ENCODE data around the gene TRIM33. TPM values are rescaled to one million over a fixed set of nuclear protein-coding genes. Genes with fewer than 3 reads are reported as not detected.
"Not testable (repeated sequence)": the region's sequence is repeated elsewhere in the genome, so short reads cannot be mapped to it uniquely, and the experiment has no call there.

Gene TRIM33
- total RNA-seq, 8 experiments from 2014 or later, result 20.2 to 63.0 (median 51.4) TPM

- no peaks in the 10 kb centered on the region for H3K4me1 ChIP-seq (replicated peaks in 1 of 2)
- H3K27ac ChIP-seq, result no peak overlapping the region
- H3K4me3 ChIP-seq, result no peak overlapping the region
- in situ Hi-C loops (cut with MboI; ENCODE audit: low pct_unique_long_range_greater_than_20kb in 2 of 9, low sequenced_read_pairs in 9 of 9, unreplicated experiment in 9 of 9), result no loop called here
- WGBS, 10 experiments, result 54 to 100% (median 92%) methylated on average over 1 to 3 of the region's 3 CpGs
- no peak for ATAC-seq (replicated peaks in 6 of 8)
Observed at GRCh38 chr1:114427612-114428011, 83.4 kb downstream of the TRIM33 start.

- no peaks in the 10 kb centered on the region for H3K4me1 ChIP-seq (replicated peaks in 1 of 2)
- in situ Hi-C loops (cut with MboI; ENCODE audit: low pct_unique_long_range_greater_than_20kb in 2 of 9, low sequenced_read_pairs in 9 of 9, unreplicated experiment in 9 of 9), result no loop called here
- H3K4me3 ChIP-seq, result no peak overlapping the region
- H3K27ac ChIP-seq, result no peak overlapping the region
- WGBS, 10 experiments, result 88 to 100% (median 96%) methylated on average over 2 to 7 of the region's 7 CpGs; no CpG with 5 or more reads in 2 of the 10 experiments
- ATAC-seq (replicated peaks in 6 of 8), result no peak
Observed at GRCh38 chr1:114423455-114423854, 87.5 kb downstream of the TRIM33 start.

- H3K27ac ChIP-seq; ATAC-seq (replicated peaks in 6 of 8); H3K4me3 ChIP-seq; H3K4me1 ChIP-seq (replicated peaks in 1 of 2); in situ Hi-C loops (cut with MboI; ENCODE audit: low pct_unique_long_range_greater_than_20kb in 2 of 9, low sequenced_read_pairs in 9 of 9, unreplicated experiment in 9 of 9): not testable (repeated sequence)
- 92 to 100% (median 98%) methylated on average over 2 to 7 of the region's 7 CpGs; no CpG with 5 or more reads in 1 of the 10 experiments for WGBS, 10 experiments
Observed at GRCh38 chr1:114418948-114419347, 92.1 kb downstream of the TRIM33 start.

- Histone ChIP-seq H3K4me3 (no peak overlapping the region), H3K4me1 (replicated peaks in 1 of 2) (no peaks in the 10 kb centered on the region), H3K27ac (no peak overlapping the region)
- WGBS, 10 experiments, result 67 to 97% (median 91%) methylated on average over 1 to 4 of the region's 4 CpGs
- ATAC-seq (replicated peaks in 6 of 8), result no peak
- in situ Hi-C loops (cut with MboI; ENCODE audit: low pct_unique_long_range_greater_than_20kb in 2 of 9, low sequenced_read_pairs in 9 of 9, unreplicated experiment in 9 of 9), result no loop called here
Observed at GRCh38 chr1:114397601-114398000, 113.4 kb downstream of the TRIM33 start.

GRCh38 chr1:114395863-114396262, 115.1 kb downstream of the TRIM33 start:
- Histone ChIP-seq H3K27ac (no peak overlapping the region), H3K4me3 (no peak overlapping the region), H3K4me1 (replicated peaks in 1 of 2) (no peaks in the 10 kb centered on the region)
- ATAC-seq (replicated peaks in 6 of 8), result no peak
- 87 to 100% (median 100%) methylated on average over 1 of the region's 1 CpG; no CpG with 5 or more reads in 1 of the 10 experiments for WGBS, 10 experiments
- in situ Hi-C loops (cut with MboI; ENCODE audit: low pct_unique_long_range_greater_than_20kb in 2 of 9, low sequenced_read_pairs in 9 of 9, unreplicated experiment in 9 of 9), result no loop called here

GRCh38 chr1:114390960-114391359, 120.0 kb downstream of the TRIM33 start:
- Histone ChIP-seq H3K27ac (no peak overlapping the region), H3K4me1 (replicated peaks in 1 of 2) (no peaks in the 10 kb centered on the region), H3K4me3 (no peak overlapping the region)
- in situ Hi-C loops (cut with MboI; ENCODE audit: low pct_unique_long_range_greater_than_20kb in 2 of 9, low sequenced_read_pairs in 9 of 9, unreplicated experiment in 9 of 9), result no loop called here
- no peak for ATAC-seq (replicated peaks in 6 of 8)

GRCh38 chr1:114390361-114390760, 120.6 kb downstream of the TRIM33 start:
- no peak overlapping the region for H3K27ac ChIP-seq
- 94 to 100% (median 100%) methylated on average over 2 to 4 of the region's 4 CpGs for WGBS, 10 experiments
- ATAC-seq (replicated peaks in 6 of 8), result no peak
- in situ Hi-C loops (cut with MboI; ENCODE audit: low pct_unique_long_range_greater_than_20kb in 2 of 9, low sequenced_read_pairs in 9 of 9, unreplicated experiment in 9 of 9), result no loop called here
- no peaks in the 10 kb centered on the region for H3K4me1 ChIP-seq (replicated peaks in 1 of 2)
- H3K4me3 ChIP-seq, result no peak overlapping the region

GRCh38 chr1:114388432-114389003, 122.5 kb downstream of the TRIM33 start:
- Histone ChIP-seq H3K4me1 (replicated peaks in 1 of 2) (no peaks in the 10 kb centered on the region), H3K27ac (no peak overlapping the region), H3K4me3 (no peak overlapping the region)
- in situ Hi-C loops (cut with MboI; ENCODE audit: low pct_unique_long_range_greater_than_20kb in 2 of 9, low sequenced_read_pairs in 9 of 9, unreplicated experiment in 9 of 9), result no loop called here
- no peak for ATAC-seq (replicated peaks in 6 of 8)
- WGBS, 10 experiments, result 50 to 100% (median 93%) methylated on average over 1 of the region's 1 CpG; no CpG with 5 or more reads in 2 of the 10 experiments

GRCh38 chr1:114387585-114387984, 123.4 kb downstream of the TRIM33 start:
- H3K4me3 ChIP-seq; in situ Hi-C loops (cut with MboI; ENCODE audit: low pct_unique_long_range_greater_than_20kb in 2 of 9, low sequenced_read_pairs in 9 of 9, unreplicated experiment in 9 of 9); ATAC-seq (replicated peaks in 6 of 8); H3K4me1 ChIP-seq (replicated peaks in 1 of 2); H3K27ac ChIP-seq: not testable (repeated sequence)
- 40 to 100% (median 94%) methylated on average over 1 to 6 of the region's 6 CpGs; no CpG with 5 or more reads in 2 of the 10 experiments for WGBS, 10 experiments

- ATAC-seq (replicated peaks in 6 of 8), result peak in 3 of 8 experiments; percentile 52 to 61 (median 57)
- Histone ChIP-seq H3K4me1 (replicated peaks in 1 of 2) (no peaks in the 10 kb centered on the region), H3K27ac (no peak overlapping the region), H3K4me3 (no peak overlapping the region)
- 44 to 100% (median 88%) methylated on average over 1 of the region's 1 CpG; no CpG with 5 or more reads in 1 of the 10 experiments for whole genome bisulfite sequencing, 10 experiments
- in situ Hi-C loops (cut with MboI; ENCODE audit: low pct_unique_long_range_greater_than_20kb in 2 of 9, low sequenced_read_pairs in 9 of 9, unreplicated experiment in 9 of 9), result no loop called here
Observed at GRCh38 chr1:114387010-114387360, 124.0 kb downstream of the TRIM33 start.

- Histone ChIP-seq H3K27ac (no peak overlapping the region), H3K4me3 (no peak overlapping the region), H3K4me1 (replicated peaks in 1 of 2) (no peaks in the 10 kb centered on the region)
- 47 to 100% (median 90%) methylated on average over 1 to 3 of the region's 3 CpGs; no CpG with 5 or more reads in 1 of the 10 experiments for WGBS, 10 experiments
- peak in 3 of 8 experiments; percentile 59 to 88 (median 80) for ATAC-seq (replicated peaks in 6 of 8)
- in situ Hi-C loops (cut with MboI; ENCODE audit: low pct_unique_long_range_greater_than_20kb in 2 of 9, low sequenced_read_pairs in 9 of 9, unreplicated experiment in 9 of 9), result no loop called here
Observed at GRCh38 chr1:114386129-114387009, 124.6 kb downstream of the TRIM33 start.

- in situ Hi-C loops (cut with MboI; ENCODE audit: low pct_unique_long_range_greater_than_20kb in 2 of 9, low sequenced_read_pairs in 9 of 9, unreplicated experiment in 9 of 9), result no loop called here
- WGBS, 10 experiments, result 82 to 100% (median 100%) methylated on average over 1 of the region's 1 CpG
Observed at GRCh38 chr1:114384922-114385321, 126.1 kb downstream of the TRIM33 start.

GRCh38 chr1:114379987-114380386, 131.0 kb downstream of the TRIM33 start:
- Histone ChIP-seq H3K4me3 (no peak overlapping the region), H3K4me1 (replicated peaks in 1 of 2) (no peaks in the 10 kb centered on the region), H3K27ac (no peak overlapping the region)
- ATAC-seq (replicated peaks in 6 of 8), result no peak
- in situ Hi-C loops (cut with MboI; ENCODE audit: low pct_unique_long_range_greater_than_20kb in 2 of 9, low sequenced_read_pairs in 9 of 9, unreplicated experiment in 9 of 9), result no loop called here

More at GRCh38 chr1:114384922-114385321, 126.1 kb downstream of the TRIM33 start:
- no peak overlapping the region for H3K4me3 ChIP-seq
- no peak overlapping the region for H3K27ac ChIP-seq
- no peaks in the 10 kb centered on the region for H3K4me1 ChIP-seq (replicated peaks in 1 of 2)
- no peak for ATAC-seq (replicated peaks in 6 of 8)
